GM18508 (cell line): ENCODE measurements around the gene ARG1.

Source experiments
- ATAC-seq: cut with Tn5 transposase; IDR thresholded peaks from one replicate; pipeline ENCODE4 v1.9.1; 2021; ENCODE audit warnings: moderate number of reproducible peaks; ENCODE audit not compliant: insufficient read depth, unreplicated experiment

ARG1 gene

GRCh38 chr6:131575834-131576478 lies 2.9 kb downstream of the ARG1 start:
- ATAC-seq = no peak

GRCh38 chr6:131581523-131581922 lies 8.5 kb downstream of the ARG1 start:
- no peak for ATAC-seq

- no peak for ATAC-seq
Measured at GRCh38 chr6:131586543-131586942, 13.5 kb downstream of the ARG1 start.

GRCh38 chr6:131587909-131588308 lies 14.9 kb downstream of the ARG1 start:
- no peak for ATAC-seq

- ATAC-seq = no peak
Measured at GRCh38 chr6:131588643-131589042, 15.6 kb downstream of the ARG1 start.

GRCh38 chr6:131592935-131593334 lies 19.9 kb downstream of the ARG1 start:
- ATAC-seq = no peak

GRCh38 chr6:131594074-131594473 lies 21.0 kb downstream of the ARG1 start:
- no peak for ATAC-seq

GRCh38 chr6:131597446-131597845 lies 24.4 kb downstream of the ARG1 start:
- ATAC-seq = no peak

- ATAC-seq = no peak
Measured at GRCh38 chr6:131600716-131601115, 27.7 kb downstream of the ARG1 start.

- ATAC-seq = no peak
Measured at GRCh38 chr6:131602781-131603312, 29.8 kb downstream of the ARG1 start.

- ATAC-seq = no peak
Measured at GRCh38 chr6:131613296-131613925, 40.4 kb downstream of the ARG1 start.

GRCh38 chr6:131615275-131615674 lies 42.2 kb downstream of the ARG1 start:
- ATAC-seq = no peak

GRCh38 chr6:131627724-131628682 lies 55.0 kb downstream of the ARG1 start, which contains the start of gene MED23:
Gene MED23, minus strand, starts transcription at chr6:131628242. Its CDS starts 193 bp downstream, at chr6:131628049.
- peak; percentile 87 for ATAC-seq

GRCh38 chr6:131628726-131629125 lies 55.7 kb downstream of the ARG1 start:
- no peak for ATAC-seq

GRCh38 chr6:131629651-131630050 lies 56.6 kb downstream of the ARG1 start:
- ATAC-seq = no peak

GRCh38 chr6:131631625-131632289 lies 58.7 kb downstream of the ARG1 start:
- ATAC-seq = no peak
